ENCODE data around the gene RC3H2.

DNA sequence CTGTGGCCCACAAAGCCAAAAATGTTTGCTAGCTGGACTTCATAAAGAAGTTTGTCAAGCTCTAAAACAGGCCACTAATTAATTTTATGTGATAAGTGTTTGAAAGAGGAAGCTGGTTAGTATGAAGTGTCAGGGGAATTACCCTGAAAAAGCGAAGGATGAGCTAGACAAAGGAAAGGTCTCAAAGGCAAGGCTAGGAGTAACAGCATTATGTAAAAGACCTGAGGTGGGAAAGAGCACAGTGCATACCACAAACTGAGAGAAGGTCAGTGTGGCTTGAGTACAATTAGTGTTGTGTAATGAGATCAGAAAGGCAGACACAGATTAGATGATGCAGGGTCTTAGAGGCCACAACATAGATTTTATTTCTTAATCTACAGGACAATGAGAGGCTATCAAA lies 29.6 kb downstream of the RC3H2 start:
- TF ChIP-seq, protein P1, sequence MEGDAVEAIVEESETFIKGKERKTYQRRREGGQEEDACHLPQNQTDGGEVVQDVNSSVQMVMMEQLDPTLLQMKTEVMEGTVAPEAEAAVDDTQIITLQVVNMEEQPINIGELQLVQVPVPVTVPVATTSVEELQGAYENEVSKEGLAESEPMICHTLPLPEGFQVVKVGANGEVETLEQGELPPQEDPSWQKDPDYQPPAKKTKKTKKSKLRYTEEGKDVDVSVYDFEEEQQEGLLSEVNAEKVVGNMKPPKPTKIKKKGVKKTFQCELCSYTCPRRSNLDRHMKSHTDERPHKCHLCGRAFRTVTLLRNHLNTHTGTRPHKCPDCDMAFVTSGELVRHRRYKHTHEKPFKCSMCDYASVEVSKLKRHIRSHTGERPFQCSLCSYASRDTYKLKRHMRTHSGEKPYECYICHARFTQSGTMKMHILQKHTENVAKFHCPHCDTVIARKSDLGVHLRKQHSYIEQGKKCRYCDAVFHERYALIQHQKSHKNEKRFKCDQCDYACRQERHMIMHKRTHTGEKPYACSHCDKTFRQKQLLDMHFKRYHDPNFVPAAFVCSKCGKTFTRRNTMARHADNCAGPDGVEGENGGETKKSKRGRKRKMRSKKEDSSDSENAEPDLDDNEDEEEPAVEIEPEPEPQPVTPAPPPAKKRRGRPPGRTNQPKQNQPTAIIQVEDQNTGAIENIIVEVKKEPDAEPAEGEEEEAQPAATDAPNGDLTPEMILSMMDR (IDR thresholded peaks at IDR 0.05): no peak
- no peak for TF ChIP-seq POLR2AphosphoS5 (IDR thresholded peaks at IDR 0.05)
- no peak for TF ChIP-seq POLR2A (IDR thresholded peaks at IDR 0.05)

All from transverse colon (tissue), 4 donors.